NK-92 treated with Interleukin-12 subunit alpha and Interleukin-12 subunit beta, amount 100 ng/mL, for 24 hours (cell line): Measurements from ENCODE around the gene LHPP.

Source experiments
- DNase-seq: peaks from one replicate; lab custom pipeline; 2025; lab: John Stamatoyannopoulos, UW

Gene LHPP

DNA sequence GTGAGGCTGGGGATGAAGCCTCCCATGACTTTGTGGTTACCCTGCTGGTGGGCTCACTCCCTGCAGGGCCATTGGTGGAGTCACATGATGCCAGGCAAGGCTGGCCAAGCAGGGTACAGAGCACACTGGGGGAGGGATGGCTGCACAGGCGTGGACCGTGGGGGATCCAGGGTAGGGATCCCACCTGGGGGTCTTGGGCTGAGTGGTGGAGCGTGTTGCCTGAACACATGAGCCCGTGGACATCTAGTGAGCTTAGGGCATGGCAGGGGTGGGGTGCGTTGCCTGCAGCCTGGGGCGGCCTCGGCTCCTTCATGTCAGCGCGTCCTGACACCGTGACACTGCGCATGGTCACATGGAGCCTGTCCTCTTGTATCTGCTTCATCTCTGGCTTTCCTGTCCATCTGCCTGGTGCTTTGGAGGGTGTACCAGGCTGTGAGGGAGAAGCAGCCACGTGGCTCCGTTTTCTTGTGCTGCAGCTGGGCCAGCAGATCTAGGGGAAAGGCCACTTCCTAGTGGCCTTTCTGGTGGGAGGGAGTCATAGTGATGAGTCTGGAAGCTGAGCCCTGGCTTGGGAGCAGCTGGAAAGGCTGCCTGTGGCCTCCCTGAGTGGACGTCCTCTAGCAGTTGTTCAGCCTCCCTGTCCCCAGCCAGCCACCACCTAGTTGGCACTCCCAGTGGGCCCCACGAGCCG is 96.2 kb downstream of the LHPP start:
- DNase-seq: no peak

DNA sequence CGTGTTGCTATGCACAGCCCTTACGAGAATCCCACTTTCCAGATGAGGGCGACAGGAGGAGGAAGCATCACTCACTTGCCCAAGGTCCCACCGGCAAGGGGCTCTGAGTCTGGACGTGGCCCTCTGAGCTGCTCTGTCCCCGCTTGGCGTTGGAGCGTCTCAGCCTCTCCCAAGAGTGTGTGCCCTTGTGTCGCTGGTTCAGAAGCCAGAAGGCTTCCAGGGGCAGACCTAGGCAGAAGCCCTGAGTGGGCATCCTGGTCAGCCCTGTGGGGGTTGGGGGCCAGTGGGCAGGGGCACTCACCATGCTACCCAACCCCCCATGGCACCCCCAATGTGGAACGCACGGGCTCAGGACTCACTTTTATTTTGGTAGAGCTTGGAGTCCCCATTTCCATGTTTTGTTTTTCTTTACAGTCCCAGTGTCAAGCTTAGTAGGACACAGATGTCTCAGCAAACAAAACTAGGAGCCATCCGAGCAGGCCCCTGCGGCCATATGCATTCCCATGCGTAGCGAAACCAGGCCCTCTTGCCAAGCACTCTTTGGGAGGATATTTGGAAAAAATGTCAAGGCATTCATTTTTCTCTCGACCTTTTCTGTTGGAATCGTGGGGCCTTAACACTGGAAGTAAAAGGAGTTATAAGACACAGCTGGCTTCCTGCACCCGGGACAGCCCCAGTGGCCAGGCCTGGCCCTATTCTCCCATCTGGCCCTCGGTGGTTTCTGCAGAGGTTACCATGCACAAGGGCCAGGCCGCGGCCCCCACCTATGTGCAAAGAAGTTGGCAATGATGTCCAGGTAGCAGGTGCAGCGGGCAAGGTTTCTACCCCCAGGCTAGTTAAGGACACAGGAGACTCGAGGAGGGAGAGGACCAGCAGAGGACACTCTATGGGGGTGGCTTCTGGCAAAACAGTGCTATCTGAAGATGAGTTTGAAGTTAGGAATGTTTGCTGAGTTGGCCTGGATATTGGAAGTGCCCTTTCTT is 97.0 kb downstream of the LHPP start:
- DNase-seq: no peak

DNA sequence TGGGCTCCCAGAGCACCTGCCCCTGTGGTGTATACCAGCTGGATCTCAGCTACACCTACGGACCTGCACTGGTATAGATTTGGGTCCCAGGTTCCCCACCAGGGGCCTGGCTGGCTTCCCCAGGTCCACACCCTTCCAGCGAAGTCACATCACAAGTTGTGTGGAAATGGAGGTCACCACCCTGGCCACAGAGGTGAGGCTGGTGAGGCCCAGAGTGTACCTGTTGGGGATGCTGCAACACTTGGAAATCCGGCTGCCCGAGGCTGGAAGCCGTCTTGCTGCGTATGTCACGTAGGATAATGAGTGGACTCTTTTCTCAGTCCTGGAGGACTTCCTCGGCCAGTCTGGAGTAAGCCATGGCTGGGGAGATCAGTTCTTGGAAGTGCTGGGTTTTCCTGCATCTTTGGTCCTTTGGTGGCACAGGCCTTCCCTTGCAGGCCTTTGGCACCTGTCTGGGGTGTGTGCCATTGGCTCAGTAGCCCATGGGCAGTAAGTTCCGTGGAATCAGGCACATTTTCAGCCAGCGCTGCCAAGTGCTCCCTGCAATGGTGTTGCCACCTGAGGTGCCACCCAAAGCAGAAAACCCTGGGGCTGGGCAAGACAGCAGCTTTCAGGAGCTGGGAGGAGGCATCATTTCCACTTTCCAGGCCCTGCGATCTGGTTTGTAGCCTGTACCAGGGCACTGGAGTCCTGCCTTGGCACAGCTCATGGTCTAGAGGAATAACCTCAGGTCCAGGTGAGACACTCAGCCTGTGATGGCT is 97.9 kb downstream of the LHPP start:
- no peak for DNase-seq

DNA sequence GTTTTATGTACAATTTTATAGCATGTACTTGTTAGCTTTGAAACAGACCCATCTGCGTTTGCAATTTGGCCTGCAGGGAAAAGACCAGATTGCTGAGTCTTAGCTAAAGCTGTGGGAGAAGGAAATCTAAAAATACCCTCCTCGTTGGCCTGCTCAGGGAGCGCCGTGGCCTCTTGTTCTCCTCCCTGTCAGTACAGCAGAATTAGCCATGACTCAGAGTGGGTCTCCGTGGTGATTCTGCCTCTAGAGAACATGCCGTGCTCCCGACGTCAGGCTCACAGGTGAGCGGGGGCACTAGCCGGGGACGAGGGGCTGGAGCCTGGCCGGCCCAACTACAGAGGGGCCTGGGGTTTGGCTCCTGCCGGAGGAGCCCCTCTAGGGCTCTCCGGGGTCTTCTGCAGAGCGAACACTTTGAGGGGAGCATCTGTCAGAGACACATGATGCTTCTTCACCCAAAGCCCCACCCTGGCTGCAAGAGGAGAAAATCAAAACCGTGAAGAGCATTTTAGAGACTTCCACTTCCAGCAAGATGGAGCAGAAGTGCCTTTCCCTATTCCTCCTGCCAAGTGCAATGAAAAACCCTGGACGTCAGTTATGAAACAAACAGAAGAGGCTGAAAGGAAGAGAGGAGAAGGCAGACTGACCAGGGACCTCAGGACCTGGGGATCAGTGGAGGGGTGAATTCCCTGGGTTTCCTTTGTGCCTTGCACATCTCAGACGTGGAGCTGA is 98.9 kb downstream of the LHPP start:
- DNase-seq: no peak

DNA sequence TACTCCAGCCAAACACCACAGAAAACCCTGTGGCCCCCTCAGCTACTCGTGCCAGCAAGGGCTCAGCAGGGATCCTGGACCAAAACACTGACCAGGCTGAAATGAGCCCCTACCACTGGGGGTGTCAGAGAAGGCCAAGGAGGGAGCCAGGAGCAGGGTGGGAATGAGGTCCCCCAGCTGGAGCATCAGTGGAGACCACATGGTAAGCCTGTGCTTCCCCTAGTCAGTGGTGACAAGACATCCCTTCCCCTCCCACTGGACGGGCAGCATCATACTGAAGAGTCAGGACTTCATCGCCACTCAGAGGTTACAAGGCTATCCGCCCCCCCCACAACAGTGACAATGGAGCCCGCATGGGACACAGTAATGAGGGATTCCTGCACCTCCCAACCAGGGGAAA is 99.6 kb downstream of the LHPP start:
- DNase-seq: no peak

DNA sequence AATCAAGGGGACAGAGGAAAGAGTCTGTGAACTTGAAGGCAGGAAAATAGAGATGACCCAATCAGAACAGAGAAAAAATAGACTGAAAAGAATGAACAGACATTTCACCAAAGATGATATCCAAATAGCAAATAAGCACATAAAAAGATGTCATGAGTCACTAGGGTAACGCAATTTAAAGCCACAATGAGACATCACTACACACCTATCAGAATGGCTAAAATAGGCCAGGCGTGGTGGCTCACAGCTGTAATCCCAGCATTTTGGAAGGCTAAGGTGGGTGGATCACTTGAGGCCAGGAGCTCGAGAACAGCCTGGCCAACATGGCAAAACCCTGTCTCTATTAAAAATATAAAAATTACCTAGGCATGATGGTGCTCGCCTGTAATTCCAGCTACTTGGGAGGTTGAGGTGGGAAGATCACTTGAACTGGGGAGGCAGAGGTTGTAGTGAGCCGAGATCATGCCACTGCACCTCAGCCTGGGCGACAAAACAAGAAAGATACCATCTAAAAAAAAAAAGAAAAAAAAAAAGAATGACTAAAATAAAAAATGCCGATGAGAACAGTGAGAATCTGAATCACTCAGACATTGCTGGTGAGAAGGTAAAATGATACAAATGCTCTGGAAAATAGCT is 100.9 kb downstream of the LHPP start:
- no peak for DNase-seq

DNA sequence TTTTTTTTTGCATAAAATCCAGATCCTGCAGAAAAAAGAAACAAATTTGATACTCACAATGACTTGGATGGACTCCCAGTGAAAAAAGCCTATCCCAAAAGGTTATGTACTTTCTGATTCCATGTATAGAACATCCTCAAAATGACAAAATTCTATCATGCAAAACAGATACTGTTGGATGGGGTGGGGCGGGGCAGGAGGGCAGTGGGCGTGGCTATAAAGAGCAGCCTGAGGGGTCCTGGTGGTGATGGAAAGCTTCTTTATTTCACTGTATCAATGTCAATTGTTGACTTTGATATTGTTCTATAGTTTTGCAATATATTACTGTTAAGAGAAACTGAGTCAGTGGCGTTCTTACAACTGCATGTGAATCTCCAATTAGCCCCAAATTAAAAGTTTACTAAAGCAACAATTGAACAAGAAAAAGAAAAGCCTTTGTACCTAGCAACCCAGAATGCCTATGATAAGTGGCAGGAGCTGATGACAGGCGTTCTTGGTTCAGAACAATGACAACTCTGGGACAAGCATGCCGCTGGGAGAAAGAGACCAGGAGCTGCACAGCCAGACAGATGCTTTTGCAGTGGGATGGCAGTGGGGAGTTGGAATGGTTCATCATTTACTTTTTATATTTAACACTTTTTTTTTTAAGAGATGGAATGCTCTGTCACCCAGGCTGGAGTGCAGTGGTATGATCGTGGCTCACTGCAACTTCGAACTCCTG is 101.9 kb downstream of the LHPP start:
- no peak for DNase-seq

DNA sequence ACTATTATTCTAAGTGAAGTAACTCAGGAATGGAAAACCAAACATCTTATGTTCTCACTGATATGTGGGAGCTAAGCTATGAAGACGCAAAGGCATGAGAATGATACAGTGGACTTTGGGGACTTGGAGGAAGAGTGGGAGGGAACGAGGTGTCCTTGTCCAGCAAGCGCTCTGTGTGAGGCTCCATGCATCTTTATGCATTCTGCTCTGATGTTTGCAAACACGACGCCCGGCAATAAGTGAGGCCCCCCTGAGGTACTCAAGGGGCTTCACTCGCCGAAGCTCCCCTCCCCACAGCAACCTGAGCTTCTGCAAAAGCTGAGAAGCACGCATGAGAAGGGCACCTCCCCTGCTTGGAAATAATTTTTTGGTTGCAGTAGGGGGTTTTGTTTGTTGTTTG is 103.3 kb downstream of the LHPP start:
- DNase-seq: no peak

DNA sequence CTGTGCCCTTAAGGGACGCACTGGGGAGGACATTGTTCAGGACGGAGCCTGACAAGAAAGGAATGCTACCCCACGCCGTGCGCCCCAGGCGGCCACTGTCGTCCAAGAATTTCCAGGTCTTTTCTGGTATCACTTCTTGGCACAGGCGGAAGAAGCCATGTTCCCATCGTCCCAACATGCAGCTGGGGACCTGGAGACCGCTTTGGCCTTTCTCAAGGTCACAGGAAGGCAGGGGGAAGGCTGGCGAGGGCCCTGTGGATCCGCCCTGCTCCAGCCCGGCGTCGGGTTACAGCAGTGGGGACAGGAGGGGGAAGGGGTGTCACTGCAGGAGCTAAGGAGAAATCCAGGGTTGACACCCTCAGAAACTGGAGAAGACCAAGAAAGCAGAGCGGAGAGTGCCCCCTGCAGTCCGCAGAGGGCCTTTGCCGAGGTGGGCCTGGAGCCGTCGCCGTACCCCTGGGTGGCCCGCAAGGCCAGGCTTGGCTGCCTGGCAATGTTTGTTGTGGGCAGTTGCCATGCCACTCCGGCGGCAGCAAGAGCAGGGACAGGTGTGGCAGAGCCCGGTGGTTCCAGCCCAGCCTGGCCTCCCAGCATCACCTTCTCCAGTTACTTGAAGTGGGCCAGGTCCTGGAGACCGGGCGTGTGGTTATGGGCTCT is 104.1 kb downstream of the LHPP start:
- no peak for DNase-seq

DNA sequence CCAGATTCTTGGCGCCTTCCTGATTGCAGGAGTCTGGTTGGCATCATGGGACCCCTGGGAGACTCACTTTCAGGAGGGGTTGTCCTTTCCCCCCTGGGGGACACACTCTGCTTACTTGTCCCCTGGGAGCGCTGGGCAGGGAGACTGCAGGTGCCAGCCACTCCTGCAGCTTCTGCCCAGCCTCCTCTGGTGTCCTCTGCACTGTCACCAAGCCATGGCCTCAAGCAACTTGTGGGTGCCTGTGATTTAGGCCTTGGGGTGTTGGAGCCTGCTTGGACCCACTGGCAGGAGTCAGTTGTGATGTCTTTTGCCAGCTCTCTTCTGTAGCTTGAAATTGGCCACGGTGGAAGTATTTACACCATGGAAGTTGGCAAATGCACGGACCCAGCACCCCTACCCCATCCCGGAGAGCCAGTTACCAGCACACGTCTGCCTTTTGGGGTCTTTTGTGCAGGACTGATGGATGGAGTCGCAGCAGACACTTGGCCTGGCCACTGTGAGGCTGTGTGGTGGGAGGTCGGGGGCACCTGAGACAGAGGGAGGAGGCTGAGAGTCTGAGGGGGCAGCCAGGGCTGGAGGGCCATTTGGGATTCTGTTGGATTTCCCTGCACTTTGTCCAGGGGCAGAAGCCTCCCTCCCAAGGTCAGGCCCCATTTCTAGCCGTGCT is 104.7 kb downstream of the LHPP start:
- no peak for DNase-seq

DNA sequence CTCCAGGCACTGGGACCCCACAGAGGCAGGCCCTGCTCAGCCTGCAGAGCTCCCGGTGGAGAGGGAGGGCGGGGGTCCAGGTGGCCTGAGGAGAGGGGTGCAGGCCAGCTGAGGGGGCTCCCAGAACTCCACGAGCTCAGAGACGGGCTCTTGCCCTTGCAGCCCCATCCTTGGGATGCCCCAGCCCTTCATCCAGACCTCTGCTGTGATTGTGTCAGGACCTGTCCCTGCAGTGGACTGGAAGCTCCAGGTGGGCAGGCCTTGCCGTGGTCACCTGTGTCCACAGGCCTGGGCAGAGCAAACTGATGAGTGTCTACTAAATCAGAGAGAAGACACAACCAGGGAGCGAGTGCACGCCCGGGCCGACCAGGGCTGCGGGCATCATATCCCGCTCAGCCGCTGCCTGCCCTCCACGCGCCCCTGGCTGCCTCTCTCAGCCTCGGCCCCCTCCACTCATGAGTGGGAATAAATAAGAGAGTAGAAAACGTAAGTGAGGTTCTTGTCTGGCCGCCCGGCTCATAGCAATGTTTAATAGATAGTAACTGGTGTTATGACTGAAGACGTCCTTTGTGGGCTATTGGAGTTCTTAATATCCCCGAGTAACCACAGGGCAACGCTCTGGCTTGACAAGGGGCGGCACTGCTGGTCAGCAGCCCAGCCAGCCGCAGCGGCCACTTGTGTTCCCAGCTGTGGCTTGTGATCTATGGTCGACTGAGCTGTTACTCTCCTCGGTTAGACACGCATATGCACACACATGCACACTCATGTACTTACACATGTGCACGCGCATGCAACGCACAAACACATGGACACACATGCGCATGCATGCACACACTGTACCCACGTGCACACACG is 105.6 kb downstream of the LHPP start:
- no peak for DNase-seq

DNA sequence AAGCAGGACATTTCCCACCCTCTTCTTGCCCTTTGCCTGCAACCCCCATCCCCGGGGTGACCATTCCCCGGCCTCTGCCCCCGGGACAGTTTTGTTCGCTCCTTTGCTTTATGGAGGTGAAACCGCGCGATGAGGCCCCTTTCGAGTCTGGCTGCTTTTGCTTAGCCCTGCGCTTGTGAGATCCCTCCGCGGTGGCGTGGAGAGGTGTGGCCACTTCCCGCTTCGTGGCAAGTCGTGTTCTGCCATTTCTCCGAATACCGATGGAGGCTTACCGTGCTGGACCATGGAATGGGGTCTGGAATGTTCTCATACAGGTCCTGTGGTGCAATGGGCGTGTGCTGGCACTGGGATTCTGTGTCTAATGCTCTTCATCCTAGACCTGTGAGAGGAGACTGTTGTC is 106.7 kb downstream of the LHPP start:
- DNase-seq: no peak

DNA sequence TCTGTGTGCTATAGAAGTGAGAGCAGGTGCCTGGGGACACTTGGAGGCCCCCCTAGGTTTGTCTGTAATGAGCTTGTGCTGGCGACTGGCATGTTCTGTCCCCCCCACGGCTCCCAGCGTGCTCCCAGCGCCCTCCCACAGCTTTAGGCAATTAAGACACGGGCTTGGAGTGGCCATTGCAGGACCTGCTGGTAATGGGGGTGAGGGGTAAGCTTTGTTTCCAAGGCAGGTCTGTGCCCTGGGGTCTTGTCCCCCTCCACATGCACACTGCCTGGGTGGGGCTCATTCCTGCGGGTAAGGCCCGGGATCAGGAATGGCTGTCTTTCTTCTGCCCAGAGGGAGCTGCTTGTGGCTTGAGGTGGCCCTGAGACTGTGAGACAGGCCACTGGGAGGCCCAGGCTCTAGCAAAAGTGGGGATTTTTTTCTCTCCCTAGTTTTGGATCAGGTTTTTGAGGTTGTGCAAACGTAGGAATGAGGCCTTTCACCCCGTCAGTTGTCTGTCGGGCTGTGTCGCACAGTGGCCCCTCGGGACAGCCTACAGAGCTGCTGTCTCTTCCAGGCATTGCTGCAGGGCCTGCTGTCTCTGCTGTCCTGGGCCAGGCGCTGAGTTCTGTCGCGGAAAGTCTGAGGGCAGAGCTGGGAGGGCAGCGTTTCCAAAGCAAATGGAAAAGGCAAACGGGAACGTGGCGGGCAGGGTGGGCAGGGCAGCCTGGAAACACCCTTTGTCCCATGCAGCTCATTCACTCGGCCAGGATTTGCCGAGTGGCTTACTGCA is 107.4 kb downstream of the LHPP start:
- no peak for DNase-seq

DNA sequence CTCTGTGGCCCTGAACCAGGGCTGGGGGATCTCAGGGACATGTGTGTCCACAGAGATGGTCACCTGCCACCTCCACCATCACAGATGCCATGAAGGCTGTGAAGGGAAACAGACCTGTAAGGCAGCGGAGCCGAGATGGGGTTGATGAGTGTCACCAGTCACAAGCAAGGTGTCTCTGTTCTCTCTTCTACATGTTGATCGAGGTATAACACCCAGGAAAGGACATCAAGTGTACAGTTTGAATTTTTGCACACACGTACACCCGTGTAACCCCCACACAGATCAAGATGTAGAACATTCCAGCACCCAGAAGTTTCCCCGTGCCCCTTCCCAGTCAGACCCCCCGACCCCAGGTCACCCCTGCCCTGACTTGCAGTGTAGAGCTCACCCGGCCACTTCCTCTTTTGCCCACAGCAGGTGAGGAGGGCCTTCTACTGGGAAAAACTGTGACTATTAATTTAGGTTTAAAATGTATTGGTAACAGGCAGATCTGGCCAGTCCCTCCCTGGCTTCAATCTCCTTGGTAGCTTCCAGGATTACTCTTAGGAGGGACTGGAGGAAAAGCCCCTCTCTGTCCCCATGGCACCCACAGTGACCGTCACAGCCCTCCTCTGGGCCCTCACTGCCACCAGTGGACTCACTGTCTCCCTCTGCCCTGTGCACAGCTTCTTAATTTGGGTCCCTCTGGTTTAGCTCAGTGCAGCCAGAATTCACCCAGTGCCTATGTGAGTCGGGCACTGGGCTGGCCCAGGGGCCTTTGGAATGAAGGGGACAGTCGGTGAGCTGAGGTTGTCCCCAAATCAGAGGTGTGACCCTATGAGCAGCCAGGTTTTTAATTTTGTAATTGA is 108.2 kb downstream of the LHPP start:
- no peak for DNase-seq

DNA sequence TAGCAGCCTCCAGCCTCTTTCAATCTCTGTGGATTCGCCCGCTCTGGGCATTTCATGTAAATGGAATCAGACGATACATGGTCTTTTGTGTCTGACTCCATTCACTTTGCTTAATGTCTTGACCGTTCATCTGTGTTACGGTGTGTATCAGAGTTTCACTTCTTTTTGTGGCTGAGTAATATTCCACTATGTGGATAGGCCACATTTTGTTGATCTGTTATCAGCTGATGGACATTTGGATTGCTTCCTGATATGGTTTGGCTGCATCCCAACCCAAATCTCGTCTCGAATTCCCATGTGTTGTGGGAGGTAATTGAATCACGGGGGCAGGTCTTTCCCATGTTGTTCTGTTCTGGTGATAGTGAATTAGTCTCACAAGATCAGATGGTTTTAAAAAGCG is 109.0 kb downstream of the LHPP start:
- no peak for DNase-seq

DNA sequence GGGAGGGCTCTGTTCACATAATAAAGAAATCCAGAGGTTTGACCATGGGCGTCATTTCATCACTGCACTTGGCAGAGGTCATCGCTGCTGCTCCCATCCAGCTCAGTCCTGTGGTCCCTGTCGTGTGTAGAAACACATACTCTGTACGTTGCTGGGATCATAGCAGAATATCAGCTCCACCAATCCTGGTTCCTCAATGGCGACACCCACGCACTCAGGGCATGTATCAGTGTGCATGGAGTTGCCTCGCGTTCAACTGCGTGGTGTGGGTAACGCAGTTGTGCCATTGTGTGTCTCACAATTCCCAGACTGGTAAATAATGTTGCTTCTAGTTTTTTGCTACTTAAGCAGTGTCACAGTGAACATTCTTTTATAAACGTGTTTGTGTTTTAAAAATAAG is 111.1 kb downstream of the LHPP start:
- no peak for DNase-seq
